Heart left ventricle (tissue), 16 donors: ENCODE measurements around the gene PNPLA2. TPM values are rescaled to one million over a fixed set of nuclear protein-coding genes. Genes with fewer than 3 reads are reported as not detected.

ENCODE experiments used
- ATAC-seq, 4 donors: fragments of 200-7000 bp; cut with Tn5 transposase; one replicate each; pipeline ENCODE4 v1.9.1; 2020 to 2022; ENCODE audit warnings: moderate library complexity in 4 of 4, mild to moderate bottlenecking in 3 of 4, moderate number of reproducible peaks in 1 of 4
- DNase-seq, 5 donors: peaks; one replicate each; pipeline ENCODE4 v3.0.0-alpha.2; 2020
- H3K27ac ChIP-seq, 12 donors: fragments of 200-600 bp; sonication (generic) in 4 of 12; one replicate each; pipeline versions ENCODE4 v1.5.0 to v1.8.0; 2016 to 2022; ENCODE audit warnings: mild to moderate bottlenecking in 2 of 12
- H3K27me3 ChIP-seq, 9 donors: fragments of 200-600 bp; sonication (generic) in 2 of 9; one replicate each; pipeline versions ENCODE4 v1.5.1 to v1.8.0; 2016 to 2022; ENCODE audit warnings: mild to moderate bottlenecking in 3 of 9
- H3K36me3 ChIP-seq, 9 donors: fragments of 200-600 bp; sonication (generic) in 2 of 9; one replicate each; pipeline versions ENCODE4 v1.5.0 to v1.8.0; 2018 to 2022; ENCODE audit warnings: mild to moderate bottlenecking in 2 of 9
- H3K4me1 ChIP-seq, 12 donors: fragments of 200-600 bp; sonication (generic) in 4 of 12; one replicate each; pipeline versions ENCODE4 v1.5.0 to v1.8.0; 2016 to 2022; ENCODE audit warnings: mild to moderate bottlenecking in 3 of 12
- H3K4me3 ChIP-seq, 12 donors: fragments of 200-600 bp; sonication (generic) in 4 of 12; one replicate each; pipeline versions ENCODE4 v1.5.0 to v1.8.0; 2017 to 2022; ENCODE audit warnings: mild to moderate bottlenecking in 9 of 12, moderate library complexity in 4 of 12
- H3K9me3 ChIP-seq, 12 donors: fragments of 200-600 bp; sonication (generic) in 4 of 12; one replicate each; pipeline versions ENCODE4 v1.5.0 to v1.8.0; 2016 to 2022; ENCODE audit warnings: mild to moderate bottlenecking in 1 of 12
- CTCF ChIP-seq, 12 donors: fragments of 200-600 bp; sonication (generic) in 4 of 12; IDR thresholded peaks; one replicate each; pipeline versions ENCODE4 v1.5.0 to v1.8.0; 2018 to 2022; ENCODE audit warnings: antibody characterized with exemption in 12 of 12, mild to moderate bottlenecking in 5 of 12
- POLR2A ChIP-seq, 2 donors: fragments of 450-650 bp; IDR thresholded peaks; one replicate each; pipeline ENCODE4 v1.6.1; 2017; ENCODE audit warnings: antibody characterized with exemption in 2 of 2, mild to moderate bottlenecking in 2 of 2, moderate library complexity in 2 of 2
- WGBS, 4 donors: extraction: QIAGEN DNeasy Blood & Tissue Kit in 2 of 4; methylation state at CpG; one replicate each; pipeline versions ENCODE4 v1.1.5 to v1.1.7; 2013 to 2018; 5-methylcytosine and 5-hydroxymethylcytosine counted together
- intact Hi-C, 10 donors: fragments of 100-400 bp; cut with DNase I; formaldehyde crosslinking; loops; one replicate each; pipeline versions ENCODE4 v1.11.1 to v1.14.2; 2022
- polyA plus RNA-seq, 2 donors: library from polyadenylated mRNA; stranded (reverse); fragments of 200-250 nt; gene quantifications; one replicate each; pipeline ENCODE4 v1.2.3, GENCODE V29; 2013
- total RNA-seq, 9 donors: library from RNA; depleted of rRNA in 2 of 9; stranded (reverse); fragments of >200 nt in 2 of 9; fragmentation: NEBNext Ultra II Directional in 3 of 9; extraction: Animal tissue kit (Norgen Biotek cat#: 25700) in 3 of 9; gene quantifications; one replicate each; pipeline versions ENCODE4 v1.1.0 to v1.2.4, GENCODE V29; 2016 to 2023
- donor health status: ischemic (EF 13 %, LVEDD 7.1; RV severe dilation, severe dysfunction).
- donor health status: healthy with polysubstance abuse.
- donor health status: DM: no; HTN: yes; CAD: no.
- donor health status: DM: no; HTN: no; CAD: no.
- donor health status: ischemic (EF 25% LVEDD 6.9; RV normal size, moderate dysfunction).
- donor health status: ischemic (EF 25% LVEDD 5.7; RV mildly dilated, moderate dysfunction).
- donor health status: healthy.
- donor health status: DM: yes; HTN: yes; CAD: no.
- donor health status: ischemic (EF 35%, LVEDD 5.7; RV mildly dilated, moderate dysfunction).
- donor health status: nonischemic (EF 11% LVEDD 7.7; RV severe dilation, severe dysfunction).
- donor health status: DM: yes; HTN: yes; CAD: no.
- donor health status: PGD.
- donor health status: ischemic (EF 29% LVEDD 5.4; RV normal size, mild dysfunction).
- donor health status: nonischemic (EF 23%, LVEDD 6.1; RV moderate dilation, normal function).

PNPLA2 gene
- total and polyA plus RNA-seq, 11 donors = 112 to 348 (median 215) TPM

DNA sequence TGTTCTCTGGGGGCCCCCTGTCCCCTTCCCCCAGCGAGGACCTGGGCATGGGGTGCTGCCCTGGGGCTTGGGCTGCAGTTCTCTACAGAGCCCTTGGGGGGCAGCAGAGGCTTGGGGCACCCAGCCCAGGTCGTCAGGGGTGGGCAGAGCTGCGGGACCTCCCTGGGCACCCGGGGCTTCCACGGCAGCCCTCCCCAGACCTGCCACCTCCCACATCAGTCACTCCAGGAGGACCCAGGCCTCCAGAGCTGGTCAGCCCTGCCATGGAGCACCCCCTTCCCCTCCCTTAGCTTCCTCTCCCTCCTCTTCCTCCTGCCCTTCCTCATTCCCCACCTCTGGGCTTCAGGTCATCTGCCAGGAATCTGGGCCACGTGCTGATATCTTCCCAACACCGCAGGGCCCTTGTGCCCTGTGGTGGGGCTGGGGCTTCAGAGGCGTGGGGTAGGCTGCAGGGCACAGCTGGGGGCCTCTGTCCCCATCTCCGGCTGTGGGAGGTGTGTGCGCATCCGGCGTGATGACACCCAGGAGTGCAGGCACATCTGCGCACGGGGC lies 29.7 kb downstream of the PNPLA2 start:
- peak in 1 of 5 donors; percentile 61 for DNase-seq
- Histone ChIP-seq H3K4me3 (peak overlapping the region in 2 of 12 donors; percentile 57 to 59), H3K36me3 (peaks cover 0 to 4% (median 0%) of the 10 kb centered on the region in 9 donors), H3K27me3 (peaks cover 0 to 14% (median 0%) of the 10 kb centered on the region in 9 donors), H3K9me3 (no peaks in the 10 kb centered on the region), H3K4me1 (peaks cover 2 to 83% (median 43%) of the 10 kb centered on the region in 12 donors), H3K27ac (no peak overlapping the region)
- 34 to 48% (median 41%) methylated on average over 11 to 14 of the region's 14 CpGs for WGBS, 4 donors
- no peak for TF ChIP-seq POLR2A (IDR thresholded peaks at IDR 0.05)
- peak; percentile 82 to 93 (median 88) for TF ChIP-seq CTCF (IDR thresholded peaks at IDR 0.05)
- intact Hi-C loops = loop anchor here in 7 of 10 donors (1.0 to 5.0 kb wide), 3 partner anchors 202 to 204 kb away; no protein-coding TSS in a partner anchor
- ATAC-seq = peak in 2 of 4 donors; percentile 7 to 15

DNA sequence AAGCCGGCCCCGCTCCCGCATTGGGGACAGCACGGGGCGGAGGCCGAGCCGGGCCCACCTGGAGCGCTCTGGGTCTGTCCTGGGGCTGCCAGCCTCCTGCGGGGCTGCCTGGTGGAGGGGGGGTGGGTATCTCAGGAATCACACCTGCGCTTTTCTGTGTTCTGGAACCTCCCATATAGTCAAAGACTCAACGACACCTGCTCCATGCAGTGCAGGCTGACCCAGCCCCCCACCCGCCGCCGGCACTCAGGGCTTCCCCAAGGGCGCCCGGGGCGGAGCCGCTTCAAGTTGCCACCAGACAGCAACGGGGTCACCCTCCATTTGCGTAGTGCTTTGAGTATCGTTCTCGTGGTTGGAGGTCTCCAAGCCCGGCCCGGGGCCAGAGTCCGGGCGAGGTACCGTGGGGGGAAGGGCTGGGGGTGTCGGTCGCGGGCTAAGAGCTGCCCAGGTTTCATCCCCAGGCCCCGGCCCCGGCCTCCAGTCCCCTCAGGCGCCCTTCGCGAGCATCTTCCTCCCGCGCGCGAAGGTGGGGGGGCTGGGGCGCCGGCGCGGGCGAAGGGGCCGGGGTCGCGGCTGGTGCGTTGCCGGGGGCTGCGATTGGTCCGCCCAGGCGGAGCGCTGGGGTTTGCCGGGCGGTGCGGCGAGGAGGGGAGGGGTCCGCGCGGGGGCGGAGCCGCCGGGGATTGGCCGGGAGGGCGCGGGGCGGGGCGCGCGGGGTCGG lies 30.6 kb downstream of the PNPLA2 start:
- Histone ChIP-seq H3K36me3 (peaks cover 0 to 8% (median 0%) of the 10 kb centered on the region in 9 donors), H3K27ac (no peak overlapping the region), H3K4me1 (peaks cover 2 to 76% (median 37%) of the 10 kb centered on the region in 12 donors), H3K9me3 (no peaks in the 10 kb centered on the region), H3K27me3 (peaks cover 0 to 14% (median 0%) of the 10 kb centered on the region in 9 donors), H3K4me3 (peak overlapping the region in 10 of 12 donors; percentile 22 to 63 (median 50))
- intact Hi-C loops = loop anchor here in 5 of 10 donors (2.0 to 5.0 kb wide), 2 partner anchors 202 to 203 kb away; no protein-coding TSS in a partner anchor
- WGBS, 4 donors = 10 to 51% (median 39%) methylated on average over 23 to 71 of the region's 71 CpGs
- TF ChIP-seq CTCF (IDR thresholded peaks at IDR 0.05) = no peak
- TF ChIP-seq POLR2A (IDR thresholded peaks at IDR 0.05) = no peak
- ATAC-seq = no peak
- DNase-seq = no peak

DNA sequence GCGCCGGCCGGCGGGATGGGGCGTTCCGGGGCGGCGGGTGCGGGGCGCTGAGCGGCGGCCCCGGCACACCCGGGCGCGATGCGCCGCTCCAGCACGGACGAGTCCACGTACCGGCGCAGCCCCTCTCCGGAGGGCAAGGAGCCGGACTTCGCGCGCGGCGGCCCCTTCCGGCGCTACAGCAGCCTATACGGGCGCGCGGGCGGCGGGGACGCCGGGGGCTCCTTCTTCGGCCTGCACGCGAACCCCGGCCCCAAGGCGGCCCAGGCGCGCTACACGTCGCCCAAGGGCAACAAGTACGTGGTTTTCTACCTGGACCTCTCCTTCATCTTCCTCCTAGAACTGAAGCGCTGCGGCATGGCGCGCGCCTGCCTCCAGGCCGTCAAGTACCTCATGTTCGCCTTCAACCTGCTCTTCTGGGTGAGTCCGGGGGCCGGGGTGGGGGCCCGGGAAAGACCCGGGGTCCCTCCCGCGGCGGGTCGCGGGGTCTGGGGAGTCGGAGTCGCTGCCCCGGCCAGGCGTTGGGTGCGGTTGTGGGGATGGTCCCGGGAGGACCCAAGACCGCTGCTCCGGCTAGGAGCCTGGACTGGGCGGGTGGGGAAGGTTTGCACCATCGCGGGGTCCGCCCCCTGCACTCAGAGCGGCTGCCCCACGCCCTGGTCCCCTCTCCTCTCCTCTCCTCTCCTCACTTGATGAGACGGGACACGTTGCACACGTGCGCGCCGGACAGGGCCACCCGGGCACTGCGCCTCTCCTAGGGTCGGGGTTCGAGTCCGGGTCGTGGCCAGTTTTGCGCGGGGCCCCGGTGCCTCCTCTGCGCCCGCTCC lies 31.4 kb downstream of the PNPLA2 start:
- ATAC-seq = no peak
- intact Hi-C loops = loop anchor here in 6 of 10 donors (2.0 to 10.0 kb wide), 3 partner anchors 55 to 202 kb away; no protein-coding TSS in a partner anchor
- Histone ChIP-seq H3K4me1 (peaks cover 0 to 70% (median 31%) of the 10 kb centered on the region in 12 donors), H3K9me3 (no peaks in the 10 kb centered on the region), H3K36me3 (peaks cover 0 to 8% (median 0%) of the 10 kb centered on the region in 9 donors), H3K4me3 (peak overlapping the region in 9 of 12 donors; percentile 26 to 63 (median 52)), H3K27me3 (peaks cover 0 to 14% (median 0%) of the 10 kb centered on the region in 9 donors), H3K27ac (peak overlapping the region in 1 of 12 donors; percentile 14)
- TF ChIP-seq POLR2A (IDR thresholded peaks at IDR 0.05) (no peak), CTCF (IDR thresholded peaks at IDR 0.05) (no peak)
- DNase-seq = no peak
- 36 to 66% (median 48%) methylated on average over 59 to 97 of the region's 97 CpGs for WGBS, 4 donors
